ENCODE data around the gene PLA2G7. TPM values are rescaled to one million over a fixed set of nuclear protein-coding genes. Genes with fewer than 3 reads are reported as not detected.

The PLA2G7 gene
- total RNA-seq, 1 experiment from 2014 or later: 0.41 TPM

DNA sequence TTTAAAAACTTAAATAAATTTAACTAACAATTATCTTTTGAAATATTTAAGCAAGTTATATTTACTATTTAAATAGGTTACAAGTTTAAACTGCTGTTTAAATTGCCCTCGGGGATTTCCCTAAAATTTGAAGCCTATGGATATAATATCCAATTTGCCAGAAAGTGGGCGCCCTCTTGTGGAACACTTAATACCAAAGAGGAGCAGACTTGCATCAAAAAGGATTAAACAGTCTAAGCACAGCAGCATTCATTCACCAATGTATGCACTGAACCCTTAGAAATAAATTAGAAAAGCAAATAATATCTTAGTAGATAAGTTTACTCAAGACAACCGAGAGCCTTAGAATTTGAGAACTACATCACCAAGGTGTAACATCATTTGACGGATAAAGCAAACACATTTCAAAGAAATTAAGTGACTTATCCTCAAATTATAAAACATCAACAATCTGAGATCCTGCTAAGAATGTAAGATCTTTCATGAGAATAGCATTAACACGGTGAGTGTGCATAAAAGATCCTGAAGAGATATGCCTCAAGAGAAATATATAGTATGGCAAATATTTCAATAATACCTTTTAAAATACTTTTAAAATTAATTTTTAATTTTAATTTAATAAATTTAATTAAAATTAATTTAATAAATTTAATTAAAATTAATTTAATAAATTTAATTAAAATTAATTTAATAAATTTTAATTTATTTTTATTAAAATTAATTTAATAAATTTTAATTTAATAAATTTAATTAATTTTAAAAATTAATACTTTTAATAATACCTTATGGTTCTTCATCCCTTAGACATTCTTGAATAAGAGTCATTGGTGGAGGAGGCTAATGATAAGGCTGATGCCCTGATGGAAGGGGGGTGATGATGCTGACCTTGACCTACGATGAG is 46.6 kb upstream of the PLA2G7 start:
- H3K4me1 ChIP-seq (ENCODE audit: control insufficient read depth, insufficient read depth, low read length): no peaks in the 10 kb centered on the region
- DNase-seq (ENCODE audit: low read depth, low spot score): peak; percentile 24
- no peak overlapping the region for H3K27ac ChIP-seq (ENCODE audit: low read length)
- H3K4me3 ChIP-seq (ENCODE audit: low read depth in 2 of 2, low read length in 2 of 2): no peak overlapping the region
- ChIA-PET CTCF (interaction anchor here (0.7 kb wide), 1 partner anchor 253 kb away, joined by 4 read pairs; no protein-coding TSS in a partner anchor), POLR2A (no interaction called here)
- H3K27me3 ChIP-seq (ENCODE audit: control insufficient read depth, insufficient read depth, low read length): no peaks in the 10 kb centered on the region
- no peaks in the 10 kb centered on the region for H3K9me3 ChIP-seq (ENCODE audit: control insufficient read depth, insufficient read depth, low read depth, low read length)
- no peaks in the 10 kb centered on the region for H3K36me3 ChIP-seq (ENCODE audit: control insufficient read depth, insufficient read depth, low read length)
- BruUV-seq (replicated peaks): no TSS peak
- no peak for TF ChIP-seq SIN3A (IDR thresholded peaks at IDR 0.05; ENCODE audit: borderline replicate concordance, insufficient read depth, low read depth, low read length)
- TF ChIP-seq, protein P1, sequence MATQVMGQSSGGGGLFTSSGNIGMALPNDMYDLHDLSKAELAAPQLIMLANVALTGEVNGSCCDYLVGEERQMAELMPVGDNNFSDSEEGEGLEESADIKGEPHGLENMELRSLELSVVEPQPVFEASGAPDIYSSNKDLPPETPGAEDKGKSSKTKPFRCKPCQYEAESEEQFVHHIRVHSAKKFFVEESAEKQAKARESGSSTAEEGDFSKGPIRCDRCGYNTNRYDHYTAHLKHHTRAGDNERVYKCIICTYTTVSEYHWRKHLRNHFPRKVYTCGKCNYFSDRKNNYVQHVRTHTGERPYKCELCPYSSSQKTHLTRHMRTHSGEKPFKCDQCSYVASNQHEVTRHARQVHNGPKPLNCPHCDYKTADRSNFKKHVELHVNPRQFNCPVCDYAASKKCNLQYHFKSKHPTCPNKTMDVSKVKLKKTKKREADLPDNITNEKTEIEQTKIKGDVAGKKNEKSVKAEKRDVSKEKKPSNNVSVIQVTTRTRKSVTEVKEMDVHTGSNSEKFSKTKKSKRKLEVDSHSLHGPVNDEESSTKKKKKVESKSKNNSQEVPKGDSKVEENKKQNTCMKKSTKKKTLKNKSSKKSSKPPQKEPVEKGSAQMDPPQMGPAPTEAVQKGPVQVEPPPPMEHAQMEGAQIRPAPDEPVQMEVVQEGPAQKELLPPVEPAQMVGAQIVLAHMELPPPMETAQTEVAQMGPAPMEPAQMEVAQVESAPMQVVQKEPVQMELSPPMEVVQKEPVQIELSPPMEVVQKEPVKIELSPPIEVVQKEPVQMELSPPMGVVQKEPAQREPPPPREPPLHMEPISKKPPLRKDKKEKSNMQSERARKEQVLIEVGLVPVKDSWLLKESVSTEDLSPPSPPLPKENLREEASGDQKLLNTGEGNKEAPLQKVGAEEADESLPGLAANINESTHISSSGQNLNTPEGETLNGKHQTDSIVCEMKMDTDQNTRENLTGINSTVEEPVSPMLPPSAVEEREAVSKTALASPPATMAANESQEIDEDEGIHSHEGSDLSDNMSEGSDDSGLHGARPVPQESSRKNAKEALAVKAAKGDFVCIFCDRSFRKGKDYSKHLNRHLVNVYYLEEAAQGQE (IDR thresholded peaks at IDR 0.05; ENCODE audit: insufficient read depth in 1 of 2, low read depth in 2 of 2, low read length in 1 of 2): no peak
- TF ChIP-seq TCF7L2 (IDR thresholded peaks at IDR 0.05; ENCODE audit: low read depth, low read length): no peak
- TF ChIP-seq, protein P2, sequence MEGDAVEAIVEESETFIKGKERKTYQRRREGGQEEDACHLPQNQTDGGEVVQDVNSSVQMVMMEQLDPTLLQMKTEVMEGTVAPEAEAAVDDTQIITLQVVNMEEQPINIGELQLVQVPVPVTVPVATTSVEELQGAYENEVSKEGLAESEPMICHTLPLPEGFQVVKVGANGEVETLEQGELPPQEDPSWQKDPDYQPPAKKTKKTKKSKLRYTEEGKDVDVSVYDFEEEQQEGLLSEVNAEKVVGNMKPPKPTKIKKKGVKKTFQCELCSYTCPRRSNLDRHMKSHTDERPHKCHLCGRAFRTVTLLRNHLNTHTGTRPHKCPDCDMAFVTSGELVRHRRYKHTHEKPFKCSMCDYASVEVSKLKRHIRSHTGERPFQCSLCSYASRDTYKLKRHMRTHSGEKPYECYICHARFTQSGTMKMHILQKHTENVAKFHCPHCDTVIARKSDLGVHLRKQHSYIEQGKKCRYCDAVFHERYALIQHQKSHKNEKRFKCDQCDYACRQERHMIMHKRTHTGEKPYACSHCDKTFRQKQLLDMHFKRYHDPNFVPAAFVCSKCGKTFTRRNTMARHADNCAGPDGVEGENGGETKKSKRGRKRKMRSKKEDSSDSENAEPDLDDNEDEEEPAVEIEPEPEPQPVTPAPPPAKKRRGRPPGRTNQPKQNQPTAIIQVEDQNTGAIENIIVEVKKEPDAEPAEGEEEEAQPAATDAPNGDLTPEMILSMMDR (IDR thresholded peaks at IDR 0.05): peak; percentile 80; the same call in 1 of the 2 replicates
- TF ChIP-seq POLR2AphosphoS5 (IDR thresholded peaks at IDR 0.05; ENCODE audit: low read depth, low read length): no peak
- in situ Hi-C loops (cut with HindIII; ENCODE audit: low pct_unique_long_range_greater_than_20kb, low sequenced_read_pairs) (no loop called here), intact Hi-C loops (cut with micrococcal nuclease; ENCODE audit: unreplicated experiment) (loop anchor here (2.0 to 5.0 kb wide), 2 partner anchors 77 to 364 kb away; no protein-coding TSS in a partner anchor)
- peak; percentile 89 for ATAC-seq

DNA sequence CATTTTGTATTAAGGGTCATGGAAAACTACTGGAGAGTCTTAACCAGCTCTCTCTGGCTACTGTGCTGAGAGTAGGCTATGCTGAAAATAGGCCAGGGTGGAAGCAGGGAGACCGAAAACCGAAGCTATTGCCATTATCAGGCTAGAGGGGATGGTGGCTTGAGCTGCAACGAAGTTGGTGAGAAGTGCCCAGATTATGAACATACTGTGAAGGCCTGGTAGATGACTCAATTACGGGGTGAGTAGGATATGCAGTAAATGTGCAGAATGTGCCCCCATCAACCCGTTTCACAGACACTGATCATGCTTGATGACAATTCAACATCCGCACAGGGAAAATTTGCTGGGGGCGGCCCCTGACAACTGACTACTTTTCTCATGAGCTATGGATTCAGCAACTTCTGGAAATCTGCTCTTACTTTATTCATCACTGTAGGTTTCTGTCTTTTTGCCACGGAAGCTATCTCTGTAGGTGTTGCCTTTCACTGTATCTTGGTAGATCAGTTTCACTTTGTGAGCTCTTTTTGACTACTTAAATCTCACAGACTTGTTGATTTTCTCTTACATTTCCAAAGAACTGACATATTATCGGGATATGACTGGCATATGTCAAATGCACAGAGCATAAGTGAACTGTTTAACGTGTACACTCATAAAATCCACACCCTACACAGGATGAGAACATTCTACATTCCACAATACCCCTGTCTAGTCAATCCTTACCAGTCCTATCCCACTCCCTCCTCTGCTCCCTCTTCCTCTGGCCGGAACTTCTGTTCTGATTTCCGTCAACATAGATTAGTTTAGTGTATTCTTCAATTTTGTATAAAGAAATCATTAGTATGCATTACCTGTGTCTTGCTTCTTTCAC is 42.5 kb upstream of the PLA2G7 start:
- CTCF ChIA-PET: no interaction called here
- intact Hi-C loops (cut with micrococcal nuclease; ENCODE audit: unreplicated experiment): no loop called here
- Histone ChIP-seq H3K4me3 (ENCODE audit: low read depth in 2 of 2, low read length in 2 of 2) (no peak overlapping the region), H3K27me3 (ENCODE audit: control insufficient read depth, insufficient read depth, low read length) (no peaks in the 10 kb centered on the region), H3K9me3 (ENCODE audit: control insufficient read depth, insufficient read depth, low read depth, low read length) (no peaks in the 10 kb centered on the region), H3K36me3 (ENCODE audit: control insufficient read depth, insufficient read depth, low read length) (no peaks in the 10 kb centered on the region), H3K4me1 (ENCODE audit: control insufficient read depth, insufficient read depth, low read length) (no peaks in the 10 kb centered on the region), H3K27ac (ENCODE audit: low read length) (no peak overlapping the region)
- TF ChIP-seq, protein P1 (IDR thresholded peaks at IDR 0.05; ENCODE audit: insufficient read depth in 1 of 2, low read depth in 2 of 2, low read length in 1 of 2): no peak
- TF ChIP-seq, protein P2 (IDR thresholded peaks at IDR 0.05): no peak
- TF ChIP-seq POLR2AphosphoS5 (IDR thresholded peaks at IDR 0.05; ENCODE audit: low read depth, low read length): no peak
- TF ChIP-seq SIN3A (IDR thresholded peaks at IDR 0.05; ENCODE audit: borderline replicate concordance, insufficient read depth, low read depth, low read length): no peak
- no peak for TF ChIP-seq TCF7L2 (IDR thresholded peaks at IDR 0.05; ENCODE audit: low read depth, low read length)
- in situ Hi-C loops (cut with HindIII; ENCODE audit: low pct_unique_long_range_greater_than_20kb, low sequenced_read_pairs): no loop called here
- DNase-seq (ENCODE audit: low read depth, low spot score): no peak
- no TSS peak for BruUV-seq (replicated peaks)
- POLR2A ChIA-PET: no interaction called here
- ATAC-seq: no peak

Data from Panc1 (cell line).